ENCODE measurements around the gene EPHA2.

DNA sequence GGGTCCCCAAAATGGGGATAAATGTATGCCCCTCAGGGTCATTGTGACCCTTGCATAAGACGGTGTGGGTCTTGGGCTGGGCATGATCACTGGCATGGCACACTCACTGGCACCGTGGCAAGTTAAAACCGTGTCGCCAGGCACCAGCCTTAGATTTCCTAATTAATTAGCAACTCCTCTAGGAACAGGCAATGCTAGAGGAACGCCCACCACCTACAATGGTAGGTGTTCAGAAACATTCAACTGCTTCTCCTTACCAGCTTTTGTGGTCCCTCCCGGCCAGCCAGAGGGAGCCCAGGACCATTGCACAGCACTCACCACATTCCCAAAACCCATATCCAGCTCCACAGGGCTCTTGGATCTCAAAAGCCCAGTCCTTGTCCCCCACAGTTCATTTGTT lies 36.4 kb downstream of the EPHA2 start:
- TF ChIP-seq, protein P1, sequence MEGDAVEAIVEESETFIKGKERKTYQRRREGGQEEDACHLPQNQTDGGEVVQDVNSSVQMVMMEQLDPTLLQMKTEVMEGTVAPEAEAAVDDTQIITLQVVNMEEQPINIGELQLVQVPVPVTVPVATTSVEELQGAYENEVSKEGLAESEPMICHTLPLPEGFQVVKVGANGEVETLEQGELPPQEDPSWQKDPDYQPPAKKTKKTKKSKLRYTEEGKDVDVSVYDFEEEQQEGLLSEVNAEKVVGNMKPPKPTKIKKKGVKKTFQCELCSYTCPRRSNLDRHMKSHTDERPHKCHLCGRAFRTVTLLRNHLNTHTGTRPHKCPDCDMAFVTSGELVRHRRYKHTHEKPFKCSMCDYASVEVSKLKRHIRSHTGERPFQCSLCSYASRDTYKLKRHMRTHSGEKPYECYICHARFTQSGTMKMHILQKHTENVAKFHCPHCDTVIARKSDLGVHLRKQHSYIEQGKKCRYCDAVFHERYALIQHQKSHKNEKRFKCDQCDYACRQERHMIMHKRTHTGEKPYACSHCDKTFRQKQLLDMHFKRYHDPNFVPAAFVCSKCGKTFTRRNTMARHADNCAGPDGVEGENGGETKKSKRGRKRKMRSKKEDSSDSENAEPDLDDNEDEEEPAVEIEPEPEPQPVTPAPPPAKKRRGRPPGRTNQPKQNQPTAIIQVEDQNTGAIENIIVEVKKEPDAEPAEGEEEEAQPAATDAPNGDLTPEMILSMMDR (IDR thresholded peaks at IDR 0.05): no peak
- no peak for TF ChIP-seq POLR2A (IDR thresholded peaks at IDR 0.05)

Measured in adrenal gland (tissue), 5 donors.